ENCODE data around the gene OR51B5. TPM values are rescaled to one million over a fixed set of nuclear protein-coding genes. Genes with fewer than 3 reads are reported as not detected.
"Not testable (repeated sequence)": the region's sequence is repeated elsewhere in the genome, so short reads cannot be mapped to it uniquely, and the experiment has no call there.

OR51B5 gene
- total RNA-seq, 1 experiment from 2014 or later: not detected

- ChIA-PET POLR2A (ENCODE audit: low non-redundant PET) (no interaction called here), CTCF (no interaction called here)
- Histone ChIP-seq H3K27me3 (replicated peaks; ENCODE audit: insufficient read depth, low read depth, low read length, poor library complexity) (no peaks in the 10 kb centered on the region), H3K4me1 (ENCODE audit: insufficient read depth, low read length, poor library complexity, severe bottlenecking) (no peaks in the 10 kb centered on the region), H3K27ac (ENCODE audit: low read depth, low read length, poor library complexity, severe bottlenecking) (no peak overlapping the region), H3K9me3 (ENCODE audit: low read depth, low read length, poor library complexity, severe bottlenecking) (no peaks in the 10 kb centered on the region), H3K4me3 (ENCODE audit: low read depth, low read length, poor library complexity, severe bottlenecking) (no peak overlapping the region), H3K36me3 (ENCODE audit: insufficient read depth, low read length, poor library complexity, severe bottlenecking) (no peaks in the 10 kb centered on the region)
- DNase-seq (ENCODE audit: low spot score): no peak
- no peak for TF ChIP-seq EZH2 (IDR thresholded peaks at IDR 0.05; ENCODE audit: borderline replicate concordance, low read depth, low read length, poor library complexity, severe bottlenecking)
- TF ChIP-seq CTCF (conservative IDR thresholded peaks at IDR 0.05; ENCODE audit: low read depth, low read length): no peak
- no TSS peak for BruUV-seq (replicated peaks)
- intact Hi-C loops (cut with micrococcal nuclease; ENCODE audit: unreplicated experiment): no loop called here
Observed at GRCh38 chr11:5364214-5364613, 20.9 kb upstream of the OR51B5 start.

- POLR2A ChIA-PET (ENCODE audit: low non-redundant PET): interaction anchor here (0.6 kb wide), 1 partner anchor 20 kb away, joined by 9 read pairs; no protein-coding TSS in a partner anchor
- no peaks in the 10 kb centered on the region for H3K36me3 ChIP-seq (ENCODE audit: insufficient read depth, low read length, poor library complexity, severe bottlenecking)
- H3K4me1 ChIP-seq (ENCODE audit: insufficient read depth, low read length, poor library complexity, severe bottlenecking): no peaks in the 10 kb centered on the region
- intact Hi-C loops (cut with micrococcal nuclease; ENCODE audit: unreplicated experiment): no loop called here
- no peak for TF ChIP-seq CTCF (conservative IDR thresholded peaks at IDR 0.05; ENCODE audit: low read depth, low read length)
- TF ChIP-seq EZH2 (IDR thresholded peaks at IDR 0.05; ENCODE audit: borderline replicate concordance, low read depth, low read length, poor library complexity, severe bottlenecking): no peak
- no TSS peak for BruUV-seq (replicated peaks)
- H3K27me3 ChIP-seq (replicated peaks; ENCODE audit: insufficient read depth, low read depth, low read length, poor library complexity): no peaks in the 10 kb centered on the region
- H3K9me3 ChIP-seq (ENCODE audit: low read depth, low read length, poor library complexity, severe bottlenecking): no peaks in the 10 kb centered on the region
- no peak overlapping the region for H3K4me3 ChIP-seq (ENCODE audit: low read depth, low read length, poor library complexity, severe bottlenecking)
- no peak overlapping the region for H3K27ac ChIP-seq (ENCODE audit: low read depth, low read length, poor library complexity, severe bottlenecking)
- DNase-seq (ENCODE audit: low spot score): no peak
- CTCF ChIA-PET: no interaction called here
Observed at GRCh38 chr11:5363679-5364078, 20.4 kb upstream of the OR51B5 start.

- H3K36me3 ChIP-seq (ENCODE audit: insufficient read depth, low read length, poor library complexity, severe bottlenecking): no peaks in the 10 kb centered on the region
- DNase-seq (ENCODE audit: low spot score): no peak
- no peaks in the 10 kb centered on the region for H3K9me3 ChIP-seq (ENCODE audit: low read depth, low read length, poor library complexity, severe bottlenecking)
- intact Hi-C loops (cut with micrococcal nuclease; ENCODE audit: unreplicated experiment): no loop called here
- no peak overlapping the region for H3K27ac ChIP-seq (ENCODE audit: low read depth, low read length, poor library complexity, severe bottlenecking)
- no TSS peak for BruUV-seq (replicated peaks)
- TF ChIP-seq EZH2 (IDR thresholded peaks at IDR 0.05; ENCODE audit: borderline replicate concordance, low read depth, low read length, poor library complexity, severe bottlenecking) (no peak), CTCF (conservative IDR thresholded peaks at IDR 0.05; ENCODE audit: low read depth, low read length) (no peak)
- H3K4me1 ChIP-seq (ENCODE audit: insufficient read depth, low read length, poor library complexity, severe bottlenecking): no peaks in the 10 kb centered on the region
- H3K27me3 ChIP-seq (replicated peaks; ENCODE audit: insufficient read depth, low read depth, low read length, poor library complexity): no peaks in the 10 kb centered on the region
- no peak overlapping the region for H3K4me3 ChIP-seq (ENCODE audit: low read depth, low read length, poor library complexity, severe bottlenecking)
- ChIA-PET POLR2A (ENCODE audit: low non-redundant PET) (no interaction called here), CTCF (no interaction called here)
Observed at GRCh38 chr11:5362017-5362625, 18.8 kb upstream of the OR51B5 start.

- intact Hi-C loops (cut with micrococcal nuclease; ENCODE audit: unreplicated experiment); DNase-seq (ENCODE audit: low spot score); H3K27me3 ChIP-seq (replicated peaks; ENCODE audit: insufficient read depth, low read depth, low read length, poor library complexity); POLR2A ChIA-PET (ENCODE audit: low non-redundant PET); H3K9me3 ChIP-seq (ENCODE audit: low read depth, low read length, poor library complexity, severe bottlenecking); BruUV-seq (replicated peaks); H3K4me3 ChIP-seq (ENCODE audit: low read depth, low read length, poor library complexity, severe bottlenecking); H3K27ac ChIP-seq (ENCODE audit: low read depth, low read length, poor library complexity, severe bottlenecking); CTCF ChIA-PET; H3K36me3 ChIP-seq (ENCODE audit: insufficient read depth, low read length, poor library complexity, severe bottlenecking); H3K4me1 ChIP-seq (ENCODE audit: insufficient read depth, low read length, poor library complexity, severe bottlenecking): not testable (repeated sequence)
Observed at GRCh38 chr11:5356031-5356430, 12.7 kb upstream of the OR51B5 start.
